ENCODE results near the gene MRPS11.
"Not testable (repeated sequence)": the region's sequence is repeated elsewhere in the genome, so short reads cannot be mapped to it uniquely, and the experiment has no call there.

The MRPS11 gene

DNA sequence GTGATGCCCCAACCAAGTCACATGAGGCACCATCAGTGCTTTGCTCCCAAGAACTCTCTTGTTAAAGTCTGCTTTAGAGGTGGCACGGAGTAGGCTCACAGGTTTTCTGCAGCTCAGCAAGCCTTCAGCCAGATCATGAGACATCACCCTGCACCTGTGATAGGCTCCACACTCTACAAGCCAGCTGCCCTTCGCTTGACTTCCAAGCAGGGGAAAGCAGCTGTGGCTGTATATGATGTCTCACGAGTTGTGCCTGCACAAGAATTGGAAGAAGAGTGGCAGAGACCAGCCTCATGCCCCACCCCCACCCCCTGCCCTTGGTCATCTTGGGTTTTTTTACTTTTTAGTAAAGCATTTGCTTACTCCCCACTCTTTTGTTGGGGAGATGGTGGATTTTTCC is 22.5 kb downstream of the MRPS11 start:
- no peak for DNase-seq (ENCODE audit: low read depth)

DNA sequence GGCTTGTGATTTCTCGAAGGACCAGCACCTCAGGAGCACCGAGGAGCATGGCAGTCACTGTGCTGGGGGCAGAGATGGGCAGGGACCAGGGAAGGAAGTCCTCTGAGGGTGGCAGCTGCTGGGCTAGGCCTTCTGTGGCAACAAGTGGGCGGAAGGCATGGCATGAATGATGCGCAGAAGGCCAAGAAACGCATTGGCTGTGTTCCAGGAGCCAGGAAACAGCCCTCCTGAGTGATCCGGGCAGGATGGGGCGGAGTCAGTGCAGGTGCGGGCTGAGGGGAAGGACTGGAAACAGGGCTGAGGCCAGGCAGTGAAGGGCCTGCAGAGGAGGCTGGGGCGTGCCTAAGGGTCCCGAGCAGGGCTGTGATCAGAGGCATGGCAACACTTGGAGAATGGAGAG is 23.6 kb downstream of the MRPS11 start:
- no peak for DNase-seq (ENCODE audit: low read depth)

DNA sequence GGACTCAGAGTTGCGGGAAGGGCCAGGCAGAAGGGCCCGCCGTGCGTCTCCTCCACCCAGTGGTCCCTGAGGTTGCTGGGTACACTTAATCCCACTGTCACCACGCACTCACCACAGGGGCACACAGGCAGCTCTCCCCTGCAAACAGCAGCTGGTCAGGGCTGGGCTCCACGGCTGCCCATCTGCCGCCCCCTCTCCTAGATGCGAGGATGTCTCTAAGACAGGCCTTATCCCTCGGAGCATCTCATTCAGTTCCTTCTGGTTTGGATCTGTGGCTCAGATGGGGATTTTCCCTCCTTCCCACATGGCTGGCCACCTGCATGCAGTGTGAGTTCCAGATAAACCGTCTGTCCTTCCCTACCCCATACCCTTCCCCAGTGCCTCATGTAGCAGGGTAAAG is 26.3 kb downstream of the MRPS11 start:
- no peak for DNase-seq (ENCODE audit: low read depth)

DNA sequence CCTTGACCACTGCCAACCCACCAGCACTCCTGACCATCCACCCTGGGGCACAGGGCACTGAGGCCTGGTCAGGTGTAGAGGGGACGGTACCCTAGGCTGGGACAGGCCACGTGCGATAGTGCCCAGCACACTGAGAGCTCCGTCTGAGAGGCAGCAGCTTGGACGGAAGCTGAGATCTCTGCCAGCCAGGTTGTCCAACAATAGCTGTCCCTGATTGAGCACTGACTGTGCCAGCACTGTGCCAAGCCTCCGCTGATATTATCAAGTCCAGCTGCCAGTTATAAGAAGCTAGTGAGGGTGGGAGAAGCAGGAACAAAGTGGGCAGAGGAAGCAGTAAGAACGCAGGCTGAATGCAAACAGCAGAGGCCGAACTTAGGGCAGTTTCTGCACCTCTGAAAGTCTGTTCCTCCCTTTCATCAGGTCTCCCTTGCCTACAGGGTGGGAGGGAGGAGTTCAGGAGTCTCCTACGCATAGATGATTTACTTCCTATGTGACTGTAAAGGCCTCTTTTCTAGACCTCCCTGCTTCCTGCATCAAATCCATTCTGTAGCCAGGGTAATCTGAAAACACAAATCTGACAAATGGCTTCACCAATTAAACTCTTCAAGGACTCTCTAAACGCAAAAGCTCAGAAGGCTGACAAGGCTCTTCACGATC is 29.7 kb downstream of the MRPS11 start:
- no peak for DNase-seq (ENCODE audit: low read depth)

DNA sequence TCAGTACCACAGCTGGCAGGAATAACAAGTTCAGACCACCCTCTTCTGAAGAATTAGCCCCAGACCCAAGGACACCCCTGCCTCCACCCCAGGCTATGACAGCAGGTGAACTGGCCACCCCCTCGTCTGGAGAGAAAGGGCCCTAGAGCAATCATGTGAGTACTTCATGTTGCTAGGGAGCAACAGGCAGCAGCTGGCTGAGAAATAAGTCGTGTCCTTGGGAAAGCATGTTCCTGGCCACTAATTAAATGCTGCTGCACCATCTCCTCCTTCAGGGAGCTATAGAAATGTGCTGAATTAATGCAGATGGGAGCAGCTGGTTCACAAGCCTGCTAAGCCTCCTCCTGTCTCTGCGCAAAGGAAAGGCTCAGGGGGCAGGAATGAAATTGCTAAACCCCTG is 31.5 kb downstream of the MRPS11 start:
- no peak for DNase-seq (ENCODE audit: low read depth)

DNA sequence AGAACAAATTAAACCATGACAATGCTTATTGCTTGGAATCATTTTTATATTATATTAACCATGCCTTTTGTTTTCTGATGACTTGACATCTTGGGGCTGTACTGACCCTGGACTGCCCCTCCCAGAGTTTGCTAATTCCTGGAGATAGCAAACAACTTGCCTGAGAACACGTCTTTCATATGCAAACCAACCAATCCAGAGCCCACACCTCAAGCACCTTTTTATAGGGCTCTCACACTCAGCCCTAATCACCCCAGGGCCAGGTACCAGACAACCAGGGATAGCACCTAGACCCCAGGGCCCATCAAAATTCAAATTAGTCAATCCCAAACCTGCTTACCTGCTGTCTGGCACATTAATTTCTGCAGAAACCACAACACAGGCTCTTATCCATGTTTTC is 36.9 kb downstream of the MRPS11 start:
- DNase-seq (ENCODE audit: low read depth) = no peak

DNA sequence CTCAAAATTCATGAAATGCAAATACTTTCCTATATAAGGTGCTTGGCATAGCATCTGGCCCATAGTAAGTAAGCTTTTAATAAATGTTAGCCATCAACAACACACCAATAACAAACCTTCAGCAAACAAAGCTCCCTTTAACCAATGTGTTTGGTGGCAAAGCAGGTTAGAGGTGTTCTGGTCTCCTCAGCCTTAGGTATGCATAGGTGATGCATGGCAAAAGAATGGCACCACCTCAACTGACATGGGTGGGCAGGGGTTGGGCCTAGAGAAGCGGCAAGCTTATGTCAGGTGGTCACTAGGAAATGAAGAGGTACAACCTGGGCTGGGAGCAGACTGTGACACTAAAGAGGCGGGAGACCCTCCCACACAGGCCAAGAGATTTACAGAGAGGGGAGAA is 38.2 kb downstream of the MRPS11 start:
- no peak for DNase-seq (ENCODE audit: low read depth)

DNA sequence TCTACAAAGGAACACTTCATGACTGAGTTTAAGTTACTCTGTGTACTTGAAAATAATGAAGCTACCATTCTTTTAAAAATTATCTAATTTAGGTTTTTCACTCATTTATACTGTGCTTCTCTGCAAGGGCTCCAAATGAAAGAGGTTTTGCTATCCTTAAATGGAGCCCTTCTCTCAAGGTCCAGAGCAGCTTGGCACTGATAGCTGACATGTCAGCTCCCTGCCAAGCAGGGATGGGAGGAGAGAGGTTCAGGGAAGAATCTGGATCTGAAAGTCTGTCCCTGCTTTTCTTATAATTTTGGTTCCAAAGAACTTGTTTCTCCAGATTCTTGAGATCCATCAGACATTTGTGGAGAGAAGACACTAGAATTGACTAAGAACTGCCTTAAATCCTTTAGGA is 39.1 kb downstream of the MRPS11 start:
- DNase-seq (ENCODE audit: low read depth) = no peak

DNA sequence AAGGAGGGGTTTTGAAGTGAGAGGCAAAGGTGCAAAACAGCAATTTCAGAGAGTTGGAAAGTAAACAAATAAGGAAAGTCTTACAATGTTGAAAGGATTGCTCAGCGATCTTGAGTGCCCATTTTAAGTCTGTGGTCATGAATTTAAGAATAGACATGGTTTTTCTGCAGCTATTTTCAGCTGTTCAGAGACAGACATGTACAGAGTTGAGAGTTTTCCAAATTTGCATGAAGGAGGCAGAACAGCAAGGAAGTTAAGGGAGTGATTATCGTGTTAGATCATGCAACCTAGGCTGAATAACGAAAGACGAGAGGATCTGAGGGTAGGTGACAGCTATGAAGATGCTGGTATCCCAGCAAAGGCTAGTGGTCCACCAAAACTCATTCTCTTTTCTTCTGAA is 41.8 kb downstream of the MRPS11 start:
- DNase-seq (ENCODE audit: low read depth) = no peak

DNA sequence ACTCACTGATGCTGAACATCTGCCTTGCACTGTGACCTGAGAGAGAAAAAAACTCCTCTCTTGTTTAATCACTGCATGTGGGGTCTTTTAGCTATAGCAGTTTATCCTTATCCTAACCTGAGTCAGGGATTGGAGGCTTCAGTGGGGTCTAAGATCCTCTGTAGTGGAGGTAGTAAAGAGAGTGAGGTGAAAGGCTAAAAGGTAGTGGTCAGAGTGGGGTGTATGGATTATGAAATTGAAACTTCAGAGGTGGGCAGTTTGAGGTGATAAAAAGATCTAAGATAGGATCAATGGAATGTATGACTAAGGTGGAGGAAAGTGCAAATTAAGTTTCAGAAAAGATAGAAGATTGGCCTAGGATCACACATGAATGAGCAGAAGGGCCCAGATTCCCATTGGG is 42.5 kb downstream of the MRPS11 start:
- DNase-seq (ENCODE audit: low read depth) = no peak

DNA sequence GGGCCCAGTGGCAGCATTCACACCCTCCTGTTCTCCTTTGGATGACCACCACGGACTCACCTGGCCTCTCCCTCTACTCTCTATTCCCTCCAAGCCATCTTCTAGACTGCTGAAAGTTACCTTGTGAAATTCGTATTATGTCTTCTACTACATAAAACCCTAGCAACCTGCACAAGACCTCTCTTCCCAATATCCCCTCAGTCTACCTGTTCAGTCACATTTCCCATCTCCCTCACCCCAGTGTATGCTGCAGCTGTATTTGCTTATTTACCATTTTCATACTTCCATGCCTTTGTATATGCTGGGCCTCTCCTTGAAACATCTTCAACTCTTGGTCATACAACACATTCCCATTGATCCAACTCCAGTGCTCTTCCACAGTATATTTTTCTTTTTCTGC is 43.7 kb downstream of the MRPS11 start:
- DNase-seq (ENCODE audit: low read depth) = no peak

DNA sequence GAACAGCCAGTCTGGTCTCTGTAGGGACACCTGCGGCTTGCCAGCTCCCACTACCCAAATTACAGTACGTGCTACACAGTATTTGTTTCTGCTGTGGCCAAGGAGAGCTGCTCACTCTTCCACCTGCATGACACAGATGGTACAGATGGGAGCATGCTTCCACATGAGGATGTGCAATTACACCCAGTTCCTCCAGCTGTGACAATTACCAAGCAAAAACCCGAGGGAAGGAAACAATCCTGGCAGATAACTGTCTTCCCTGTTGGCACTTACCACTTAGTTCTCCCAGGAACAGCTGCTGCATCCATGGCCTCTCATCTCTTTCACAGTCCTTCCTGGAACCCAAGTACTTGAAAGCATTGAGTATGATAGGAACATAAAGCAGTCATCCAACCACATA is 44.6 kb downstream of the MRPS11 start:
- no peak for DNase-seq (ENCODE audit: low read depth)

DNA sequence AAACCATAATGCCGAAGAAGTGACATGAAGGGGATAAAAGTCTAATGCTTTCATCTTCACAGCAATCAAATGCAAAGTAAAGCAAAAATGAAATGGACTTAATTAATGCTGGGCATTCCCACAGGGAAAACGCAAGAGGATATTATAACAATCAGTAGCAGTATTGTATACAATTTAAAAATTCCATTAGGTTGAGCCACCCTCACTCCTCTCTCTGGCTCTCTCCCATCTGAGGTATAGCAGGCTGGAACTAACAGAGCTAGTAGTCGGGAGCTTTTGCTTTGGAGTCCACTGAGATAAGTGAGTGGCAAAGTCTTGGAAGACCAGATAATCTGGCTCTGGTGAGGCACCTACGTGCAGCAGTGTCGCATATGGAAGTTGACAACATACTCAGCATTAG is 45.1 kb downstream of the MRPS11 start:
- DNase-seq (ENCODE audit: low read depth) = no peak

DNA sequence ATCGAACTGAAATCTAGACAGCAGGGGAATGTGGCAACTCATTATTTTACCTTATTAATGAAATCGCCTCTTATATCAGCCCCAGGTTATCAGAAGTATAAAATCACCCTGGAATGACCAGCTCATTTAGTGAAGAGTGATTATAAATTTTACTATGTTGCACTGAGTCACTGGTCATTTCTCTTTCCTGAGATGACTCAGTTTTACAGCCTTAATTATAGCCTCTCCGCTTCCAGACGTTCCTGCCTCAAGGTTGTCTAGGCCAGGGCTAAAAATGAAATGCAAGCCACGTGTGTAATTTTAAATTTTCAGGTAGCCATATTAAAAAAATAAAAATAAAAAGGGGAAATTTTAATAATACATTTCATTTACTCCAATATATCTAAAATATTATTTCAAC is 45.7 kb downstream of the MRPS11 start:
- DNase-seq (ENCODE audit: low read depth) = no peak

DNA sequence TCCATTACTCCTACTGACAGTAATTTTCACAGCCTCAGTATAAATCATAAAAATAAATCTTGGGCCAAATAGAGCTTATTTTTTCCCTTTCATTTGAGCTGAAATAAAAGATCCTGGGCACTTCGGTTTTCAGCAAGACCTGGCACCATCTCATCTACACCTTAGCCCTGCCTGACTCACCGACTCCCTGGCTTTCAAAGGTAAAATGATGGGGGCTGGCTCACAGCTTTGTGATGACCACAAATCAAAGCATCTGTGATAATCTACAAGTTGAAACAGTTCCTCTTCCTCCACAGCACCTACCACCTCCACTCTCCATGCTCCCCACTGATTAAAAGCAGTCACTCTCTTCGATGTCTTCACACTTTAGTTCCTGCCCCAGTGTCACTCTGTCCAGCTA is 51.4 kb downstream of the MRPS11 start:
- no peak for DNase-seq (ENCODE audit: low read depth)

DNA sequence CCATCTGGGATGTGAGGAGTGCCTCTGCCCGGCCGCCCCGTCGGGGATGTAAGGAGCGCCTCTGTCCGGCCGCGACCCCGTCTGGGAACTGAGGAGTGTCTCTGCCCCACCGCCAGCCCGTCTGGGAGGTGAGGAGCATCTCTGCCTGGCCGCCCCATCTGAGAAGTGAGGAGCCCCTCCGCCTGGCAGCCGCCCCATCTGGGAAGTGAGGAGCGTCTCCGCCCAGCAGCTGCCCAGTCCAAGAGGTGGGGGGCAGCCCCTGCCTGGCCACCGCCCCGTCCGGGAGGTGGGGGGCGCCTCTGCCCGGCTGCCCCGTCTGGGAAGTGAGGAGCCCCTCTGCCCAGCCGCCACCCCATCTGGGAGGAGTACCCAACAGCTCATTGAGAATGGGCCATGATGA is 56.6 kb downstream of the MRPS11 start:
- DNase-seq (ENCODE audit: low read depth) = not testable (repeated sequence)

DNA sequence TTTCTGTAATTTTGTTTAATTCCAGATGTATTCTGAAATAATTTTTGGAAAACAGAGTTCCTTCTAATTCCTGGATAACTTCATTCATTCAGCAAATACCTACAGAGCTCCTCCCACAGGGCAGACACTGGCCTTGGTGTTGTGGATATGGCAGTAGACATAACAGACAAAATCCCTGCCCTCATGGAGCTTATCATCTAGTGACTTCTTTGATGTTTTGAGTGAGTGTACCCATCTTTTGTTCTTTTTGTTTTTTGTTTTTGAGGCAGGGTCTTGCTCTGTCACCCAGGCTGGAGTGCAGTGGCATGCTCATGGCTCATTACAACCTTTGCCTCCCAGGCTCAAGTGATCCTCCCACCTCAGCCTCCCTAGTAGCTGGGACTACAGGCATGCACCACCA is 57.9 kb downstream of the MRPS11 start:
- DNase-seq (ENCODE audit: low read depth) = no peak

DNA sequence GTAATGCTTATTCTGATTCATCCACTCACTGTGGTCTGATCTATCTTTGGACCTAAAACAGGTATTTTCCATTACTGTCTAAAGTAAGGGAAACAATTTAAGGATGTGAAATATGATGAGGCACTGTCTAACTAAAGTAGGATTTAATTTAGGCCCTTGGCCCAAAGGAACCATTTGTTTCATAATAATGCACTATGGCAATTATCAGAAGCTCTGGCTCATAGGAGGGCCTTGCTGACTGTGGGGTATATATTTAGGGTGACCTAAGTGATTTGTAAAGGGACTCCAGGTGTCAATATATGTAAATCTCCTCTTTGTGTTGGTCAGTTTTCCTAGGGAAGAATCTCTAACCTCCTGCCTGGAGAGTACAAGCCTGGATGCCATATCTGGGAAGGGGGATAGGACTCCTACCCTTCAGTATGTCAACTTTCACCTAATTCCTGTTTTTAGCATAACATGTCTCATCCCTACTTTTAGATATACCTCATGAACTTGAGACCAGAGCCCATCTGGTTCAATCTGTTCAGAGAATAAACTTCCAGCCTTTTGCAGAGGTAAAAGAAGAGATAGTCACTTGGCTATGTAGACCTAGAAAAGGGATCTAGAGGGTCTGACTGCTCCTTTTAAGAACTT is 58.9 kb downstream of the MRPS11 start:
- DNase-seq (ENCODE audit: low read depth) = no peak

DNA sequence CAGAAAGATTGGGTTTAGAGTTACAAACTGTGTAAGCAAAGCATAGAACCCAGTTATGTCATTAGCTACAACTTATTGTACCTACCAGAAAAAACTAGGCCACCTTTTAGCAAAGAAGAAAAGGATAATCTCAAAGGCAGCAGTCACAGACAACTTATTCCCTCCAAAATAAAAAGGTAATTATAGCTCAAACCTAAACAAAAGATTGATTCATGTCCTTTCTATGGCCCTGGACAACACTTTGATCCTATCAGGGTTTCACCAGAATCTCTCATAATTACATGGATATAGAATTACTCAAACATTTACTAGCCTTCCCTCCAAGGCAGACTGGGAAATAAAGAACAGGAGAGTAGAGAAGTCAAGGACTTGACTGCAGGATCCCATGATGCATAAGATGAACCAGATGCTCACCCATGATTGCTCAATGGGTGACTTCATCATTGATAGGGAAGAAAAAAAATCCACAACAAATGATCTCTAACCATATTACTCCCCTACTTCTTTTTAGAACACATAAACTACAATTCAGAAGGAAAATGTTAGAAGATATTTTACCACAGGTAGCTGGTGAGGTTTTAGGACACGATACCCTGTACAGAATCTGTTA is 61.6 kb downstream of the MRPS11 start:
- DNase-seq (ENCODE audit: low read depth) = no peak
